ENCODE results near the gene FTCDNL1. TPM values are rescaled to one million over a fixed set of nuclear protein-coding genes. Genes with fewer than 3 reads are reported as not detected.
A peak's percentile ranks its signal among the peaks of the same experiment; 100 is the strongest.

FTCDNL1 gene
- total and polyA plus RNA-seq, 2 of the 13 experiments (the other 11 are each of a cell fraction or from before 2014, with no cell fraction given): 0.98 to 1.4 TPM

DNA sequence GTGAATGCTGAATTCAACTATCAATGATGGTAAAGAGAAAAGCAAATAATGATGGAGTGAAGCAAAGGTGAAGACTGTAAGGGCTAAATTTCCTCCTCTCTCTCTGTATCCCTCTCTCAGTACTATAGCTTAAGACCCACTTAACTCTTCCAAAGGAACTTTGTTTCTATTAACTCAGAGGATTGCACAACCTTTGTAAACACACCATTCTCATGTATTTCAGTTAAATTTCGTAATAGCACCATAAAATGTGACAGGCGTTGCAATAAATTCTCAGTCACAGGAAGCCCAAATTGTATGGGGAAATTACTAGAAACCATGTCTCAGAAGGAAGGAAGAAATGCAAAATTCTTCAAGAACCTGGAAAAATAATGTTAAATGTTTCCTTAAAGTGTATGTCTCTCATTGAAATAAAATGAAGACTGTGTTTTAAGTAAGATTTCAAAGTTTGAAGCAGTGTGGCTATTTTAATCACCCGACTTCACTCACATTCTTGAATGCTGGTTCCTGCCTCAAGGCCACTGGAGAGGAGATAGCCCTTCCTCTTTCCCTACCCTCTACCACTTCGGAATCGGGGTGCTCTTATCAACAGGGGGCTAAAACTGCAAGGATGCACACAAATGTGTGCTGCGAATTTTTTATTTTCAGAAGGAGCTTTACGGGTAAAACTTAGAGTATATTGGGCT is 112.1 kb downstream of the FTCDNL1 start (continued):
- TF ChIP-seq, protein P1, sequence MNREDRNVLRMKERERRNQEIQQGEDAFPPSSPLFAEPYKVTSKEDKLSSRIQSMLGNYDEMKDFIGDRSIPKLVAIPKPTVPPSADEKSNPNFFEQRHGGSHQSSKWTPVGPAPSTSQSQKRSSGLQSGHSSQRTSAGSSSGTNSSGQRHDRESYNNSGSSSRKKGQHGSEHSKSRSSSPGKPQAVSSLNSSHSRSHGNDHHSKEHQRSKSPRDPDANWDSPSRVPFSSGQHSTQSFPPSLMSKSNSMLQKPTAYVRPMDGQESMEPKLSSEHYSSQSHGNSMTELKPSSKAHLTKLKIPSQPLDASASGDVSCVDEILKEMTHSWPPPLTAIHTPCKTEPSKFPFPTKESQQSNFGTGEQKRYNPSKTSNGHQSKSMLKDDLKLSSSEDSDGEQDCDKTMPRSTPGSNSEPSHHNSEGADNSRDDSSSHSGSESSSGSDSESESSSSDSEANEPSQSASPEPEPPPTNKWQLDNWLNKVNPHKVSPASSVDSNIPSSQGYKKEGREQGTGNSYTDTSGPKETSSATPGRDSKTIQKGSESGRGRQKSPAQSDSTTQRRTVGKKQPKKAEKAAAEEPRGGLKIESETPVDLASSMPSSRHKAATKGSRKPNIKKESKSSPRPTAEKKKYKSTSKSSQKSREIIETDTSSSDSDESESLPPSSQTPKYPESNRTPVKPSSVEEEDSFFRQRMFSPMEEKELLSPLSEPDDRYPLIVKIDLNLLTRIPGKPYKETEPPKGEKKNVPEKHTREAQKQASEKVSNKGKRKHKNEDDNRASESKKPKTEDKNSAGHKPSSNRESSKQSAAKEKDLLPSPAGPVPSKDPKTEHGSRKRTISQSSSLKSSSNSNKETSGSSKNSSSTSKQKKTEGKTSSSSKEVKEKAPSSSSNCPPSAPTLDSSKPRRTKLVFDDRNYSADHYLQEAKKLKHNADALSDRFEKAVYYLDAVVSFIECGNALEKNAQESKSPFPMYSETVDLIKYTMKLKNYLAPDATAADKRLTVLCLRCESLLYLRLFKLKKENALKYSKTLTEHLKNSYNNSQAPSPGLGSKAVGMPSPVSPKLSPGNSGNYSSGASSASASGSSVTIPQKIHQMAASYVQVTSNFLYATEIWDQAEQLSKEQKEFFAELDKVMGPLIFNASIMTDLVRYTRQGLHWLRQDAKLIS (CRISPR knock-in tag; IDR thresholded peaks at IDR 0.05): no peak
- TF ChIP-seq NFE2L2 (IDR thresholded peaks at IDR 0.05; ENCODE audit: low read length) (no peak), ARID2 (CRISPR knock-in tag; IDR thresholded peaks at IDR 0.05; ENCODE audit: borderline replicate concordance) (no peak), MED13 (CRISPR knock-in tag; IDR thresholded peaks at IDR 0.05) (no peak), NR2F2 (IDR thresholded peaks at IDR 0.05; ENCODE audit: borderline replicate concordance, low read depth) (0 out of 2 replicates have a peak, but pooled peaks have one; percentile 60), PRPF4 (IDR thresholded peaks at IDR 0.05; ENCODE audit: low read depth, low read length, poor library complexity, severe bottlenecking) (no peak), SRSF4 (IDR thresholded peaks at IDR 0.05; ENCODE audit: low read depth, low read length, poor library complexity, severe bottlenecking) (no peak), NONO (IDR thresholded peaks at IDR 0.05) (no peak), NONO (CRISPR knock-in tag; conservative IDR thresholded peaks at IDR 0.05) (no peak; the same call in 1 of the 2 replicates), ZFP41 (CRISPR knock-in tag; IDR thresholded peaks at IDR 0.05; ENCODE audit: borderline replicate concordance) (no peak), ZNF136 (CRISPR knock-in tag; IDR thresholded peaks at IDR 0.05; ENCODE audit: low read depth) (no peak), RFX1 (IDR thresholded peaks at IDR 0.05) (no peak), FOXJ3 (CRISPR knock-in tag; IDR thresholded peaks at IDR 0.05; ENCODE audit: borderline replicate concordance) (peak; percentile 99), ZNF605 (CRISPR knock-in tag; IDR thresholded peaks at IDR 0.05) (no peak)
- TF ChIP-seq, protein P2, sequence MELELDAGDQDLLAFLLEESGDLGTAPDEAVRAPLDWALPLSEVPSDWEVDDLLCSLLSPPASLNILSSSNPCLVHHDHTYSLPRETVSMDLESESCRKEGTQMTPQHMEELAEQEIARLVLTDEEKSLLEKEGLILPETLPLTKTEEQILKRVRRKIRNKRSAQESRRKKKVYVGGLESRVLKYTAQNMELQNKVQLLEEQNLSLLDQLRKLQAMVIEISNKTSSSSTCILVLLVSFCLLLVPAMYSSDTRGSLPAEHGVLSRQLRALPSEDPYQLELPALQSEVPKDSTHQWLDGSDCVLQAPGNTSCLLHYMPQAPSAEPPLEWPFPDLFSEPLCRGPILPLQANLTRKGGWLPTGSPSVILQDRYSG (CRISPR knock-in tag; IDR thresholded peaks at IDR 0.05): no peak
- TF ChIP-seq, protein P3, sequence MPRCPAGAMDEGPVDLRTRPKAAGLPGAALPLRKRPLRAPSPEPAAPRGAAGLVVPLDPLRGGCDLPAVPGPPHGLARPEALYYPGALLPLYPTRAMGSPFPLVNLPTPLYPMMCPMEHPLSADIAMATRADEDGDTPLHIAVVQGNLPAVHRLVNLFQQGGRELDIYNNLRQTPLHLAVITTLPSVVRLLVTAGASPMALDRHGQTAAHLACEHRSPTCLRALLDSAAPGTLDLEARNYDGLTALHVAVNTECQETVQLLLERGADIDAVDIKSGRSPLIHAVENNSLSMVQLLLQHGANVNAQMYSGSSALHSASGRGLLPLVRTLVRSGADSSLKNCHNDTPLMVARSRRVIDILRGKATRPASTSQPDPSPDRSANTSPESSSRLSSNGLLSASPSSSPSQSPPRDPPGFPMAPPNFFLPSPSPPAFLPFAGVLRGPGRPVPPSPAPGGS (CRISPR knock-in tag; IDR thresholded peaks at IDR 0.05): no peak
- TF ChIP-seq, protein P4, sequence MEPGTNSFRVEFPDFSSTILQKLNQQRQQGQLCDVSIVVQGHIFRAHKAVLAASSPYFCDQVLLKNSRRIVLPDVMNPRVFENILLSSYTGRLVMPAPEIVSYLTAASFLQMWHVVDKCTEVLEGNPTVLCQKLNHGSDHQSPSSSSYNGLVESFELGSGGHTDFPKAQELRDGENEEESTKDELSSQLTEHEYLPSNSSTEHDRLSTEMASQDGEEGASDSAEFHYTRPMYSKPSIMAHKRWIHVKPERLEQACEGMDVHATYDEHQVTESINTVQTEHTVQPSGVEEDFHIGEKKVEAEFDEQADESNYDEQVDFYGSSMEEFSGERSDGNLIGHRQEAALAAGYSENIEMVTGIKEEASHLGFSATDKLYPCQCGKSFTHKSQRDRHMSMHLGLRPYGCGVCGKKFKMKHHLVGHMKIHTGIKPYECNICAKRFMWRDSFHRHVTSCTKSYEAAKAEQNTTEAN (CRISPR knock-in tag; conservative IDR thresholded peaks at IDR 0.05): no peak
- TF ChIP-seq, protein P5, sequence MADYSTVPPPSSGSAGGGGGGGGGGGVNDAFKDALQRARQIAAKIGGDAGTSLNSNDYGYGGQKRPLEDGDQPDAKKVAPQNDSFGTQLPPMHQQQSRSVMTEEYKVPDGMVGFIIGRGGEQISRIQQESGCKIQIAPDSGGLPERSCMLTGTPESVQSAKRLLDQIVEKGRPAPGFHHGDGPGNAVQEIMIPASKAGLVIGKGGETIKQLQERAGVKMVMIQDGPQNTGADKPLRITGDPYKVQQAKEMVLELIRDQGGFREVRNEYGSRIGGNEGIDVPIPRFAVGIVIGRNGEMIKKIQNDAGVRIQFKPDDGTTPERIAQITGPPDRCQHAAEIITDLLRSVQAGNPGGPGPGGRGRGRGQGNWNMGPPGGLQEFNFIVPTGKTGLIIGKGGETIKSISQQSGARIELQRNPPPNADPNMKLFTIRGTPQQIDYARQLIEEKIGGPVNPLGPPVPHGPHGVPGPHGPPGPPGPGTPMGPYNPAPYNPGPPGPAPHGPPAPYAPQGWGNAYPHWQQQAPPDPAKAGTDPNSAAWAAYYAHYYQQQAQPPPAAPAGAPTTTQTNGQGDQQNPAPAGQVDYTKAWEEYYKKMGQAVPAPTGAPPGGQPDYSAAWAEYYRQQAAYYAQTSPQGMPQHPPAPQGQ (CRISPR knock-in tag; IDR thresholded peaks at IDR 0.05; ENCODE audit: borderline replicate concordance): no peak
- TF ChIP-seq, protein P6, sequence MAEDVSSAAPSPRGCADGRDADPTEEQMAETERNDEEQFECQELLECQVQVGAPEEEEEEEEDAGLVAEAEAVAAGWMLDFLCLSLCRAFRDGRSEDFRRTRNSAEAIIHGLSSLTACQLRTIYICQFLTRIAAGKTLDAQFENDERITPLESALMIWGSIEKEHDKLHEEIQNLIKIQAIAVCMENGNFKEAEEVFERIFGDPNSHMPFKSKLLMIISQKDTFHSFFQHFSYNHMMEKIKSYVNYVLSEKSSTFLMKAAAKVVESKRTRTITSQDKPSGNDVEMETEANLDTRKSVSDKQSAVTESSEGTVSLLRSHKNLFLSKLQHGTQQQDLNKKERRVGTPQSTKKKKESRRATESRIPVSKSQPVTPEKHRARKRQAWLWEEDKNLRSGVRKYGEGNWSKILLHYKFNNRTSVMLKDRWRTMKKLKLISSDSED (CRISPR knock-in tag; IDR thresholded peaks at IDR 0.05): no peak
